Astrocyte (in vitro differentiated cells and primary cell): Measurements from ENCODE around the gene POLD4.

ENCODE experiments used
- CTCF ChIP-seq: IDR thresholded peaks from 2 replicates; pipeline ENCODE4 v1.5.1; 2011; ENCODE audit warnings: low read depth, mild to moderate bottlenecking, inconsistent platforms, low read length, moderate library complexity; ENCODE audit not compliant: insufficient read depth
- EZH2 ChIP-seq: IDR thresholded peaks from 2 replicates; pipeline ENCODE4 v1.6.1; 2012; ENCODE audit warnings: mild to moderate bottlenecking, low read length, inconsistent platforms; ENCODE audit not compliant: insufficient read depth

- TF ChIP-seq CTCF, result no peak
- TF ChIP-seq EZH2, result no peak
Observed at GRCh38 chr11:67364783-67365722, 11.7 kb upstream of the POLD4 start.
